ENCODE data around the gene CUBN. TPM values are rescaled to one million over a fixed set of nuclear protein-coding genes. Genes with fewer than 3 reads are reported as not detected.
A peak's percentile ranks its signal among the peaks of the same experiment; 100 is the strongest.

CUBN gene
- total RNA-seq, 2 donors from 2014 or later, result 0.37 to 0.42 TPM

- intact Hi-C loops (cut with DNase I, micrococcal nuclease), result no loop called here
- ATAC-seq (no peak), DNase-seq (no peak)
Measured at GRCh38 chr10:16883084-16883483, 246.5 kb downstream of the CUBN start.

GRCh38 chr10:16870331-16870730, 259.3 kb downstream of the CUBN start:
- intact Hi-C loops (cut with DNase I, micrococcal nuclease), result no loop called here
- no peak for ATAC-seq

GRCh38 chr10:16867990-16868389, 261.6 kb downstream of the CUBN start:
- DNase-seq, result no peak
- intact Hi-C loops (cut with DNase I, micrococcal nuclease), result no loop called here
- no peak for ATAC-seq

More at GRCh38 chr10:16870331-16870730, 259.3 kb downstream of the CUBN start:
- DNase-seq, result no peak

GRCh38 chr10:16867556-16867955, 262.1 kb downstream of the CUBN start:
- ATAC-seq, result no peak
- no peak for DNase-seq
- intact Hi-C loops (cut with DNase I, micrococcal nuclease), result no loop called here

GRCh38 chr10:16866541-16867275, 262.9 kb downstream of the CUBN start:
- no peak for DNase-seq
- ATAC-seq, result no peak
- intact Hi-C loops (cut with DNase I, micrococcal nuclease), result no loop called here

- intact Hi-C loops (cut with DNase I, micrococcal nuclease), result no loop called here
- ATAC-seq, result no peak
- DNase-seq, result no peak
Measured at GRCh38 chr10:16865766-16866165, 263.8 kb downstream of the CUBN start.

GRCh38 chr10:16863766-16864165, 265.8 kb downstream of the CUBN start:
- ATAC-seq (no peak), DNase-seq (no peak)
- intact Hi-C loops (cut with DNase I, micrococcal nuclease), result no loop called here

DNA sequence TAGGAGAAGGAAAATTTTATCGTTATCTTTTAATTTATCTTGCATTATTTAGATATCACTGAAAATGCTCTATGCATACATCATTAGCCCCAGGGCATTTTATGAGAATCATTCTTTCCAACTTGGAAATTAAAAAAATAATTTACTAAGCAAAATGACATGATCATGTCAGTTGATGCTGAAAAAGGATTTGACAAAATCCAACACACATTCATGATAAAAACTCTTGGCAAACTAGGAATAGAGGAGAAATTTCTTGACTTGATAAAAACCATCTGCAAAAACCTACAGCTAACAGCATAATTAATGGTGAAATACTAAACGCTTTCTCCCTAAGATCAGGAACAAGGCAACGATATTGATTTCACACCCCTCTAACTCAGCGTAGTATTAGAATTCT, 272.2 kb downstream of the CUBN start:
- ATAC-seq (no peak), DNase-seq (no peak)
- intact Hi-C loops (cut with DNase I, micrococcal nuclease), result no loop called here

DNA sequence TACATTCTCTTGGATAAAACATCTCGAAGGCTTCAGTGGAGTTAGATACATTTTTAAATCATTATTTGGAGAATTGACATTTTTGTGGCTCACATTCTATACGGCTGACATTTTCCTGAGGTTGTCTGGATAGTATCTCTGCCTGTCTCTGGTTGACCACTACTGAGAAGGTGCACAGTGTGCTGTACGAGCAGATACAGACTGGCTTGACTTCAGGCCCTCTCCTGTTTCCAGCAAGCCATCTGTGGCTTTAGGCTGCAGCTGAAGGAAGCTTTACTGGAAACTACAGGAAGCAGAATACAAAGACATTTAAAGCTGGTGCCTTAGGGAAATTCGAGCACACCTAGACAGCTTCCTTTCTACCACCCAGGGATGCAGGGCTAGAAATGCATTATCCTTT, 273.0 kb downstream of the CUBN start:
- no peak for DNase-seq
- ATAC-seq, result no peak
- intact Hi-C loops (cut with DNase I, micrococcal nuclease), result no loop called here

- intact Hi-C loops (cut with DNase I, micrococcal nuclease), result no loop called here
- DNase-seq (no peak), ATAC-seq (no peak)
Measured at GRCh38 chr10:16856092-16856491, 273.5 kb downstream of the CUBN start.

GRCh38 chr10:16854623-16855022, 275.0 kb downstream of the CUBN start:
- intact Hi-C loops (cut with DNase I, micrococcal nuclease), result no loop called here

GRCh38 chr10:16853809-16854208, 275.8 kb downstream of the CUBN start:
- intact Hi-C loops (cut with DNase I, micrococcal nuclease), result no loop called here
- ATAC-seq, result no peak
- no peak for DNase-seq

More at GRCh38 chr10:16854623-16855022, 275.0 kb downstream of the CUBN start:
- ATAC-seq, result no peak
- DNase-seq, result no peak

- DNase-seq (no peak), ATAC-seq (no peak)
- intact Hi-C loops (cut with DNase I, micrococcal nuclease), result no loop called here
Measured at GRCh38 chr10:16853201-16853600, 276.4 kb downstream of the CUBN start.

DNA sequence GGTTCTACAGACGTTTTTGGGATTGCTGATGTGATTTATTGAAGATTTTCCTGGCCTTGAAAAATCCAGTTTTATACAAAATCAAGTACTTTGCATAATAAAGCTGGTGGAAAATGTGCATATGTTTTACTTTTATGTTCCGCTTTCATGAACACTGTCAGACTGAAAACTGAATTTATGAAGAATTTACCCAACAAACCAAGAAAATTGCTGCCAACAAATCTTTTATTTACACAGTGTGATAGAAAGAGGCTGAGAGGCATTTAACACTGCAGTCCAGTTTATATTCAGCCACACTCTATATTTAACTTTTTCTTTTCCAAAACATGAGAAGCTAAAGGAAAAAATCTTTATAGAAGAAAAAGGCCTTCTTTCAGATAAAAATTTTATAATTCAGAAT, 277.0 kb downstream of the CUBN start:
- ATAC-seq, result no peak
- no peak for DNase-seq
- intact Hi-C loops (cut with DNase I, micrococcal nuclease), result no loop called here

DNA sequence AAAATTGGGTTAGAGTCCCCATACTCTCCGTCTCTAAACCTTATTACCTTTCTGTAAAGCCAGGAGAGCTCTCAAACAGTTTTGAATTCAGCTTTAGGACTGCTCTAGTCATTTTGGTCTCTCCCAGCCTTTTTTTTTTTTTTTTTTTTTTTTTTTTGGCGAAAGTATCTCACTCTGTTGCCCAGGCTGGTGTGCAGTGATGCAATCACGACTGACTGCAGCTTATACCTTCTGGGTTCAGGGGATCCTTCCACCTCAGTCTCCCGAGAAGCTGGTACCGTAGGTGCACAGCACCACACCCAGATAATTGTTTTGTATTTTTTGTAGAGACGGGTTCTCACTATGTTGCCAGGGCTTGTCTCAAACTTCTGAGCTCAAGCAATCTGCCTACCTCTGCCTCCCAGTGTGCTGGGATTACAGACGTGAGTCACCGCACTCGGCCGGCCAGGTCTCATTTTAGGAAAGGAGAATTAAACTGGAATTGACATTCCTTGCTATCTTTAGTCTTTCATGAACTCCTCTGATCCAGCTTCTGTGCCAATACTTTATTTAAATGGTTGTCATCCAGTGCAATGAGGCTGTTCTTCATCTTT, 281.0 kb downstream of the CUBN start:
- intact Hi-C loops (cut with DNase I, micrococcal nuclease), result no loop called here
- ATAC-seq, result no peak
- DNase-seq, result no peak

DNA sequence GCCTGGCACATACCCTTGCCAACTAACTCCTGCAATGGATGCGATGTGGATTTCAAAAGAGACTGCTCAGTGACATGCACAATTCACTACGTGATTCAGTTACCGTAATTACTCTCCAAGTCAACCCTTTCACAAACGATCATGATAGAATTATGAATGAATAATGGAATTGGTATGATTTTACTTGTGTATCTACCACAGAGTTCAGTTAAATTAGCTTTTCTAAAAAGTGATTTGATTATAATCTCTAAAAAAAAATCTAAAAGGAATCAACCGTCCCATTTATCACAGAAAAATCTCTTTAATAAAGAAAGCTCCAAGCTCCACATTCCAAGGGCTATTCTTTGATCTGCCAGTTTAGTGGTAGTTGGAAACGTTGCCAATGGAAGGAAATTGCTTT, 282.0 kb downstream of the CUBN start:
- DNase-seq (no peak), ATAC-seq (no peak)
- intact Hi-C loops (cut with DNase I, micrococcal nuclease), result no loop called here

GRCh38 chr10:16845248-16845647, 284.4 kb downstream of the CUBN start:
- no peak for DNase-seq
- no peak for ATAC-seq
- intact Hi-C loops (cut with DNase I, micrococcal nuclease), result no loop called here

- ATAC-seq (peak; percentile 59), DNase-seq (no peak)
- intact Hi-C loops (cut with DNase I, micrococcal nuclease), result loop anchor here (5.0 kb wide), 1 partner anchor 414 kb away; no protein-coding TSS in a partner anchor
Measured at GRCh38 chr10:16843252-16843870, 286.2 kb downstream of the CUBN start.

- ATAC-seq (no peak), DNase-seq (no peak)
- intact Hi-C loops (cut with DNase I, micrococcal nuclease), result no loop called here
Measured at GRCh38 chr10:16835228-16835627, 294.4 kb downstream of the CUBN start.

- peak; percentile 63 to 73 for DNase-seq
- intact Hi-C loops (cut with DNase I, micrococcal nuclease), result no loop called here
- peak; percentile 91 for ATAC-seq
Measured at GRCh38 chr10:16832351-16833080, 297.1 kb downstream of the CUBN start.

All from left colon (tissue), 2 donors.